HL-60 (cell line): Measurements from ENCODE around the gene MMP8.

Source experiments
- CTCF ChIP-seq: IDR thresholded peaks from one replicate; pipeline ENCODE4 v1.5.1; 2011; ENCODE audit warnings: low read length, control low read depth, inconsistent platforms; ENCODE audit not compliant: insufficient read depth
- GABPA ChIP-seq: IDR thresholded peaks from 2 replicates; pipeline ENCODE4 v1.6.1; 2012; ENCODE audit warnings: low read depth
- POLR2AphosphoS5 ChIP-seq: IDR thresholded peaks from 2 replicates; pipeline ENCODE4 v1.6.1; 2012; ENCODE audit warnings: low read depth
- REST ChIP-seq: IDR thresholded peaks from 2 replicates; pipeline ENCODE4 v1.6.1; 2012; ENCODE audit warnings: low read depth; ENCODE audit not compliant: insufficient replicate concordance
- SPI1 ChIP-seq: IDR thresholded peaks from 2 replicates; pipeline ENCODE4 v1.6.1; 2012; ENCODE audit warnings: low read depth, mild to moderate bottlenecking, borderline replicate concordance

GRCh38 chr11:102683277-102683676 is 41.5 kb downstream of the MMP8 start:
- TF ChIP-seq GABPA (no peak), REST (no peak), POLR2AphosphoS5 (no peak), CTCF (no peak), SPI1 (no peak)
